HG03342 (cell line): ENCODE measurements around the gene PHYHIPL.
A peak's percentile ranks its signal among the peaks of the same experiment; 100 is the strongest.

Experiments
- ATAC-seq: cut with Tn5 transposase; IDR thresholded peaks from one replicate; pipeline ENCODE4 v1.9.1; 2021; ENCODE audit warnings: mild to moderate bottlenecking, moderate library complexity; ENCODE audit not compliant: unreplicated experiment

Gene PHYHIPL

DNA sequence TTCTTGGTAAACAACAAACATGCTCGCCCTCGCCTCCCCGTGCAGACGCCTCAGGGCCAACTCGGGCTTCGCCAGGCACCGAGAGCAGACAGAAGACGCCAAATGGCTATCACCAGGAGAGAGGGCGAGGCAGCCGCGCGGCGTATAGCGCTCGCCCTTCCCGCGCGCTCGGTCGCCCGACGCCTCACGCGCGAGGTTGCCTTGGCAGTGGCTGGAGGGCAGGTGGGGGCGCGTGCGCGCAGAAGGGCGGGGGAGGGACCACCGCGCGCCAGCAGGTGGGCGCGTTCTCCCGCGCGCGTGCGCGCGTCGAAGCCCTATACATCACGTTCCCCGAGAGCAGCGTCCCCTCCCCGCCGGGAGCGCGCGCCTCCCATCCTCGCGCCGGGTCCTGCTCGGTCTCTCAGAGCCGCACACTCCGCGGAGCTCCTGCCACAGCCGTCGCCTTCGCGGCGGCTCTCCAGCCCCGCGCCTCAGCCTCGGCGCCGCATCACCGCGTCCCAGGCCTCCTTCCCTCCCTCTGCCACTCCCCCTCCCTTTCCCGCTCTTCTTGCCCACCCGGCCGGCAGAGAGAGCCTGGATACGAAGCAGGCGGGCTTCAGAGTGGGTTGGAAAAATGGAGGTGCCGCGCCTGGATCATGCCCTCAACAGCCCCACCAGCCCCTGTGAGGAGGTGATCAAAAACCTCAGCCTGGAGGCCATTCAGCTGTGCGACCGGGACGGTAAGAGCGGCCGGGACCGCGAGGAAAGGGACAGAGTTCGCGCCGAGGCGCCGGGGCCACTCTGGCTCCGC lies at the start of gene PHYHIPL:
TSS of gene PHYHIPL (plus strand) at position 403 of the 790 bp plus-strand sequence. CDS start at position 614, 211 bp downstream.
- no peak for ATAC-seq

GRCh38 chr10:59126991-59127390 lies 49.5 kb upstream of the PHYHIPL start:
- no peak for ATAC-seq

DNA sequence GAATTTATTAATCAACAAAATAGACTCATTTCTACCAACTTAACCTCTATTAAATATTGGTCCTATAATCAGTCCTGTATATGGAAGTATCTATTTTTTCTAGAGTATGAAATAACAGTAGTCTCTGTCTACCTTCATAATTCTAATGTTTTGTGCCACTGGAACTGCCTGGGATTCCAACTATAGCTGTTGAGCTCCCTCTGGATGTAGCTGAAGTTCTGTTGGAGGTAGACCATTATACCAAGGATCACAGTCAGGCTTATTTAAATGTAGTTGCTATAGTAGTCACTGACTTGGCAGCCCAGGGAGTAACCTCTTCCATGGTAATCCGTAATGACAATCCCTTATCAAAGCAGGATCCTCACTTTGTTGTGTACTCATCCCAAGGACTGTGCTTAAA lies 48.5 kb upstream of the PHYHIPL start:
- no peak for ATAC-seq

- ATAC-seq, result no peak
Observed at GRCh38 chr10:59129867-59130266, 46.6 kb upstream of the PHYHIPL start.

DNA sequence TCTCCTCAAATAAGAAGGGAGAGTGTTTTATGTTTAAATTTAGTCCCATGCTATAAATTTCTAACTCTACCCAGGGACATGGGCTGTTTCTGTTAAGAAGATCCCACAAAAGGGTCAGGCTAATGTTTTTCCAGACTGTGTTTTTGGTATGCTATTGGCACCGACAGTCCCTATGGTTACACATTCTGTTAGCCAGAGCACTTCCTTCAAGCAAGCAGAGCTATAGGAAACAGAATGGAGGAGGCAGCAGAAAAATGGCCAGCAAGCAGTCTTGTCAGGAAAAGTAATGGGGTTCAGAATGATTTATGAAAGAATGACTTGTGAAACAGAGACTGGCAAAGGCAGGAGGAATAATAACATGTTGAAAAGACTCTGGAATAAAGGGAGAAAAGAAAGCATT lies 44.8 kb upstream of the PHYHIPL start:
- ATAC-seq, result no peak

GRCh38 chr10:59133841-59134593 lies 42.4 kb upstream of the PHYHIPL start:
- ATAC-seq, result no peak

GRCh38 chr10:59134785-59135184 lies 41.7 kb upstream of the PHYHIPL start:
- ATAC-seq, result no peak

DNA sequence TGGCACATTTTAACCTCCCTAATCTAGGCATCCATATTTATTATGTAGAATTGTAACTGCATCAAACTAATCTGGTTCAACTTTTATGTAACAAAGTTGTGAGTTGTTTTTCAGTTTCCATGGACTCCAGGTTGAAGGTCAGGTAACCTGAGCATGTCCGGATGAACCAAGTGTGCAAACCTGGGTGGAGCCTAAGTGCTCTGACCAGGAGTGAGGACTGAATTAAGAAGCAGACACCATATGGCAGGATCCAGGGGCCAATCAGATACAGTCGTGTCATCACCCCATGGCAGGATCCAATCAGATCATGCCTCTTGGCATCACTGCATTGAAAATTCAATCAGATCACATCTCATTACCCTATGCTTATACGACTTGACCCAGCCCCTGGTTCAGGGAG lies 41.2 kb upstream of the PHYHIPL start:
- no peak for ATAC-seq

- ATAC-seq, result no peak
Observed at GRCh38 chr10:59138052-59138451, 38.4 kb upstream of the PHYHIPL start.

DNA sequence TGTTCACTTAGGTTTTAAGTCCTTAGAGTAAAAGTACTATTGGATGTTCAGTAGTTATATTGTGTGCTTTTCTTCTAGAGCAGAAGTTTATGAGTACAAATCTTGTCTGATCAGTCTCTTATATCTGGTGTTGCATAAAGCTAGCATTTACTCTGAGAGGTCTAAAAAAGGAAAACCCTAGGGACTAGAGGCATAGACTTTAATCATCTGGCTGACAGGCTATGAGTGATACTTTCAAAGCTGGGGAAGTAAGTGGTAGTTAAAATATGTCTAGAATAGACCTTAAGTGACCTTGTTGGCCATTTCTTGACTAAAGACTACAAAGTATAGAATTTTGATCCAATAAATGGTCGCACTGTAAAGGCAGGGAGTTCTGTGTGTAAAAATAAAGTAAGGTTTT lies 32.9 kb upstream of the PHYHIPL start:
- ATAC-seq, result no peak

GRCh38 chr10:59148701-59149100 lies 27.7 kb upstream of the PHYHIPL start:
- no peak for ATAC-seq

- no peak for ATAC-seq
Observed at GRCh38 chr10:59155556-59155955, 20.9 kb upstream of the PHYHIPL start.

DNA sequence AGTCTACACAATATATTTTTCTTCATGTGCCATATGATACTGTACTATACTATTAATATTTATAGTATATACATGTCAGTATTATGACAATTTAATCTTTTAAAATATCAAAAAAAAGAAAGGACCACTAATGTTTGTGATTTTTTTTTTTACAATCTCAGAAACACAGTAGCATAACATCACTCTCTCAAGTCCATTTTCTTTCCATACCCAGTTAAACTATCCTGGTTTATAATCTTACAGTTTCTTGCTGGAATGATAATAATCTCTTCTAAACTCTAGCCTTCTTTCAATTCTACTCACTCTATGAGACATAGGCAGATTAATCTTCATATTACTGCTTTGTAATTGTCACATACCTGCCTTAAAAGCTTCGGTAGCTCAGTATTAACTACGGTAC lies 8.9 kb upstream of the PHYHIPL start:
- no peak for ATAC-seq

DNA sequence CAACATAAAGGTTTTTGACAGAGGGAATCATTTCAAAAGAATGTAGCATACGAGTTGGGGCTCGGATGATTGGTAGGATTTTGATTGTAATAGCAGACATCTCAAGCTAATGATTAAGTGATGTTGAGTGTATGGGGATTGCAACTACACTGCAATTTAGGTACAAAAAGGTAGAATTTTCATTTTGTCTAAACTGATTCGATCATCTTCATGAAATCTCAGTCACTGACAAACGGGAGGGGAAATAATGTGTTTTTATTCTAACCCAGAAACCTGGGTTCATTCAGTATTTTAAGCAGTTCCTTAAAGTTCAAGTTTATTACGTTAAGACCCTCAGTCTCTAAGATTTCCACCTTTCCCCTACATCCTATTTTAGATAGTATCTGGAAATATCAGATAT lies 3.9 kb upstream of the PHYHIPL start:
- ATAC-seq, result no peak

- no peak for ATAC-seq
Observed at GRCh38 chr10:59173414-59173813, 3.0 kb upstream of the PHYHIPL start.

- no peak for ATAC-seq
Observed at GRCh38 chr10:59175538-59176240, 754 bp upstream of the PHYHIPL start.

GRCh38 chr10:59177031-59177797 lies 771 bp downstream of the PHYHIPL start:
- ATAC-seq, result no peak

GRCh38 chr10:59177836-59178235 lies 1.4 kb downstream of the PHYHIPL start:
- ATAC-seq, result no peak

- no peak for ATAC-seq
Observed at GRCh38 chr10:59179068-59179467, 2.6 kb downstream of the PHYHIPL start.

DNA sequence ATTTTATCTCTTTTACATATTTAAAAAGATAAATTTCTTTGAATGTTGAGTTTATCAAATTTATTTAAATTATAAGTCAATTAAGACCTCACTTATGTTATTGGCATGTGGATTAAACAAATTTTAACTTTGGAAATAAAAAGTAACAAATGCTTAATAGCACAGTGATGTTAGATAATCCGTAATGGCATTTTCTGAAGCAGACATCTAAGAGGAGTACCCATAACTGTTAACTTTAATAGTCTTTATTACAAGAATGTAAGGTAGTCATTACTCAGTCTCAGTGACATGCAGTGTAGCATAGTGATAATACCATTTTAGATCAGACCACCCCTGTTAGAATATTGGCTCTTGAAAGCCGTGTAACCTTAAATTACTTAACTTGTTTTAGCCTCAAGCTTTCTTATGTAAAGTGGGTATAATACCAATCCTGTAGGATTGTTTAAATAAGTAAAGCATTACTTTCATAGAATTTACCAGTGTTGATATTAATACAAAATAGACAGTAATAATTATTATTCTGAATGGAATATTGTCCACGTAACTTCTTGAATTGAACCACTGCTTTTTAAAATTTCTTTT lies 4.3 kb downstream of the PHYHIPL start:
- ATAC-seq, result no peak

DNA sequence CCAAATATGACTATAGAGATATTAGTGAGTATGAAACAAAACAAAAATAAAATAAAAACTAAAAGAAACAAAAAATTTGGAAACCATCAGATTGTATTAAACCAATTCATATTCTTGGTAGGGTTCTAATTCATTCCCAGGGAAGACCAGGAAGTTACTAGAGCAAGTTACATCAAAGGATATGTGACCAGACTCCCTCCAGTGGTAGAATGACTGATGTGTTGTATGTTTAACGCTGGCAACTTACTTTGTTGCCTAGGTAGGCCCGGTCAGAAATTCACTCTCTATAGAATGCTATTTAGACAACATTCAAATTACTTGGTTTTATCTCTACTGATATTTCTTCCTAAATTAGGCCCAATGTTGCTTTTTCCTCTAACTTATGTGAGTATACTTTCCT lies 5.2 kb downstream of the PHYHIPL start:
- peak; percentile 81 for ATAC-seq
